DMS114 treated with DMSO at 0.1 percent for 48 hours (cell line): ENCODE measurements around the gene TPCN2.
A peak's percentile ranks its signal among the peaks of the same experiment; 100 is the strongest.

Experiments used
- DNase-seq: peaks from one replicate; lab custom pipeline; 2025; ENCODE audit not compliant: unreplicated experiment; lab: John Stamatoyannopoulos, UW

The TPCN2 gene

DNA sequence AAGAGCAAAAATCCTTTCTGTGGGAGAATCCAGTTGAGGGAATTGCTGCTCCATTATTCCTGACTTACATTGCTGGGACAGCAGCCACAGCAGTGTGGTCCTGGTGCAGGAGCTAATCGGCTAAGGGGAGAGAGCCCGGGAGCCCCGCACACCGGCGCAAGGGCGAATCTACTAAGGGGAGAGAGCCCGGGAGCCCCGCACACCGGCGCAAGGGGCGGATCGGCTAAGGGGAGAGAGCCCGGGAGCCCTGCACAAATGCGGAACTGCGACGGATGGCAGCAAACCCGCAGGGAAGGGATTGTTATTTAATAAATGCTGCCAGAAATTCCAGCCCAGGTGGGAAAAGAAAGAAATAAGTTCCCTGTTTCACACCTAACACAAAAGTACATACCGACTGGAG, 43.5 kb downstream of the TPCN2 start:
- DNase-seq = no peak

DNA sequence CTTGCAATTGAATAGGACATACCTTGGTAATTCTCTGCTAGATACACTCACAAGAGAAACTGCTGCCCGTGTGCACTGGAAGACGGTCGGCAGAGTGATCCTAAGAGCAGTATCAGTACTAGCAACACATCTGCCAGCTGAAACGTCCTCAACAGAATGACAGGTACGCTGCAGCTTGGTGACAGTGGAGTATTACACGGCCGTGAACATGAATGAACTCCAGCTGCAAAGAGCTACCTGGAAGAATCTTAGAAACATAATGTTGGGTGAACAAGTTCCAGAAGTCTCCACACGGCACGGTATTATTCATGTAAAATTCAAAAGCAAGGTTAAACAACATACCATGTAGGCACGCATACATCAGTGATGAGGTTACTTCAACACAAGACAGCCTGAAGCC, 44.4 kb downstream of the TPCN2 start:
- DNase-seq = no peak

DNA sequence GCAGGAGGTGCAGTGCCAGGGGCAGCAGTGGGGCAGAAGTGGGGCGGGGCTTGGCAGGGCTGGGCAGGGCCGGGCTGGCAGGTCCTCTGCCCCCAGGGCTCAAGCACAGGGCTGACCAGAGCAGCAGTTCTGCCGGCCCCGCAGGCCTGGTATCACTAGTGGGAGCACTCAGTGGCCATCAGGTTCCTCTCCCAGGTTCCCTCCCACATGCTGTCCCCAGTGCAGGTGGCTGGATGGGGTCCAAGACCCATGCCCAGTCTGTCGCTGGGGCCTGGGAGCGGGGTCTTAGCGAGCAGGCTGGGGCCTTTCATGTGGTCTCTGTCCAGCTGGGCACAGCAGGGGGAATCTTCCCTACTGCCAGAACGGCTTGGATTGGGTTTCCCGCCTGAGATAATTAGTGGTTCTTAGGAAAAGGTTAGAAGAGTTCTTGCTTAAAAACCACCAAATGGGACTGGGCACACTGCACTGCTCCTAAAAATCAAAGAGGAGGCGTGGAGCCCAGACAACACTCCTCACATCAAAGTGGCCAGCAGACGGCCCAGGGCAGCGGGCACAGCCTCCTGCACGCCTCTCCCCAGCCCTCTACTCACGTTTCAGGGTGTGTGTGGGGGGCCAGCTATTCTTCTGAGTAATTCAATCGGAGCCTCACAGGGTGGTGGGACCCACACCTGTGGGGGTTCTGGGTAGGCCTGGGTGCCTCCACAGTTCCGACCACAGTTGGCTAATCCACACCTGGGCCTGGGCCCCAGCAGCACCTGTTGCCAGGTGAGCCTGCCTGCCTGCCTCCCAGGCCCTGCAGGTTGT, 45.6 kb downstream of the TPCN2 start:
- DNase-seq = no peak

DNA sequence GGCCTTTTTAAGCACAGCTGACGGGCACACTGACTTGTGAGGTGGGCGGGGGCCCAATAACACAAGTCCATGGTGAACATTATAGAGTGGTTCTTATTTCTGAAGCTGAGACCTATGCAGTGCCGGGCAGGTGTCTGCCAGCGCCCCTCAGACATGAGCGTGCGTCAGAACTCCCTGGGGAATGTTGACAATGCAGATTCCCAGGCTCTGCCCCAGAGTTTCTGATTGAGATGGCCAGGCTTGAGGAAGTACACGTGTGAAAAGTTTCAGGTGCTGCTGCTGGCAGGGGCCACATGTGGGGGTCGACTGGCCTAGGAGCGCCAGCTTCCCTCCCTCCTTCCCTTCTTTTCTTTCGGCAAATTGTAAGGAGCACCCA, 46.2 kb downstream of the TPCN2 start:
- DNase-seq = no peak

DNA sequence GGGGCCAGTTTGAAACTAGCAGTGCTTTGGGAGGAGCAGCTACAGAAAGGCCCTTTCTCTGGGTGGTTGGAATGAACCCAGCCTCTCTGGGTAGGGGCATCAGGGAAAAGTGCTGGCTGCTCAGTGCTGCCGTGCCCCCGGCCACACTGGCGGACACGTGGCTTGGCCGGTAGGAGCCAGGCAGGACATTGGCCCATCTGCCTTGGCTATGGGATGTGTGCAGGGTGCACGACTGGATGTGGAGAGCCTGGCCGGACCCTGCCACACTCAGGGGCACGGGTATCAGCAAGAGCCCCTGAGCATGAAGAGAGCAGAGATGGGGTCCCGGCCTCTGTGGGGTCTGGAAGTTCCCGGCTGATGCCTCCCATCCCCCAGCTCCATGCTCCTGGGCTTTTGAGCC, 46.6 kb downstream of the TPCN2 start:
- DNase-seq = no peak

DNA sequence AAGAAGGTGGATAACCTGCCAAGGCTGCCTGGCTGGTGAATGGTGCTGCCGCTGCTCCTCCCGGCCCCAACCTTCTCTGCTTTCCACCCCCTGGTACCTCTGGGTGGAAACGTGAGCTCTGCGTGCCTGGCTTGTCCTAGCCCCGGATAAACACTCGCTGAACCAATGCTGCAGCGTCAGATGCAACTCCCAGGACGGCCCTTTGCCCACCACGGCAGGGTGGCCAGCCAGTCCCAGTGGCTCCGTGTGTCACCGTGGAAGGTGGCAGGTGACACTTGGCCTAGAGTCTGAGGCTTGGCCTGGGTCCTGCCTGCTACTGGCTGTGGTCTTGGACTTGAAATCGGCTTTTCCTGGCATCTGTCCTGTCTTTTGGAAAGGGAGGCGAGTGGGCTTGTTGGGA, 47.7 kb downstream of the TPCN2 start:
- DNase-seq = no peak

DNA sequence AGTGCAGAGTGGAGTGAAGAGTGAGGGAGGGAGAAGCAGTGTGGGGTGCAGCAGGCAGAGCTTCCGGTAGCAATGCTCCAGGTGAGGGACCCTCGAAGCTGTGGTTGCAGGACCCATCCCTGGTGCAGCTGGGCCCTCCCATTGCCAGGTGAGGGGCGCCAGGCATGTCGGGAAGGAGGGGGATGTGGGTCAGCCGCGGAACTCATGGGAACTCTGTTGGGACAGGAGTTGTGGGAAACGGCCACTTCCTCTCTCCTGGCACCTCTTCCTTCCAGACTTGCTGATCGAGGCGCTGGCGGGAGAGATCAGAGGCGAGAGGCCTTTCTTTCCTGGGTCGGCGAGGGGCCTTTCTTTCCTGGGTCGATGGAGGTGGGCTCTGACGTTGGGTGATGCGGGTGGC, 48.5 kb downstream of the TPCN2 start:
- DNase-seq = no peak

DNA sequence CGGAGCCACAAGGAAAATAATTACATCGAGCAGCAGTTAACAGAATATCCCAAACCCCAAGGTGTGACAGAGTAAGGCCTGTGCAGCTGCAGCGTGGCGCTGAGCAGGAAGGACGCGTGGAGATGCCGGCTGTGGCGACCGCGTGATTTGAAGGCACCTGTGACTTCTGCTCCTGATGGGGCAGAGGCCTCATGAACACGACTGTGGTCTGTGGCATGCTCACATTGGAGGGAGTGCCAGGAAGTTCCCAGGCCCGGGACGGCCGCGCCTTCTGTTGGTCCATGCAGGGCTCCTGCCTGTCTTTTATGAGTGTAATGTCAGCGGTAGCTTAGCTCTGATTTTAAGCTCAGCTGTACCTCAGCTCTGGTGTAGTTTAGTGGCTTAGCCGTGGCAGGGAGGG, 50.4 kb downstream of the TPCN2 start:
- DNase-seq = no peak

DNA sequence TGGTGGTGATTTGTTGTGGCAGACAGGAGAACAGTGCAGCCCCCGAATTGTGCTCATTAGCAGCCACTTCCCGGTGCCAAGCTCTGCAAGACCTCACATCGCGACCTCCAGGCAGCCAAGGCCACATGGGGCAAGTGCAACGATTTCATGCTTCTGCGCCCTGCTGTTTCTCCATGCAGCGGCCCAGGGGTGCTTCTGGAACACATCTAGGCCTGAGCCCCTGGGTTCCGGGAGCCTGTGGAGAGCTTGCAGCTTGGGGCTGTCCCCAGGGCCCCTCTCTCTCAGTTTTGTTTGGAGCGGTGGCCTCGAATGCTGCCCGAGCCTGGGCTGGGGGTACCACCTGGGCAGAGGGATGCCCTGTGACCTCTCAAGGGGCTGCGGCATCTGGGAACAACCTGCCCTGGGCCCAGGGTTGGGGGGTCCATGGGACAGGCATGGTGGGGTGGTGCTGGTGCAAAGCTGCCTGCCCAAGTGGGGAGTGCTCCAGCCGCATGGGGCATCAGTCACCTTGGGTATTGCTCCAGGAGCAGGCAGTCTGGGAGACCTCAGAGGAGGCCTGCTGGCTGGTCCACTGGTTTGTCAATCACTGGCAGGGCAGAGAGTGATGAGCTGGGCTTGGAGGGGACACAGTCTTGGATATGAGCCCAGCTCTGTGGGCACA, 51.9 kb downstream of the TPCN2 start:
- no peak for DNase-seq

DNA sequence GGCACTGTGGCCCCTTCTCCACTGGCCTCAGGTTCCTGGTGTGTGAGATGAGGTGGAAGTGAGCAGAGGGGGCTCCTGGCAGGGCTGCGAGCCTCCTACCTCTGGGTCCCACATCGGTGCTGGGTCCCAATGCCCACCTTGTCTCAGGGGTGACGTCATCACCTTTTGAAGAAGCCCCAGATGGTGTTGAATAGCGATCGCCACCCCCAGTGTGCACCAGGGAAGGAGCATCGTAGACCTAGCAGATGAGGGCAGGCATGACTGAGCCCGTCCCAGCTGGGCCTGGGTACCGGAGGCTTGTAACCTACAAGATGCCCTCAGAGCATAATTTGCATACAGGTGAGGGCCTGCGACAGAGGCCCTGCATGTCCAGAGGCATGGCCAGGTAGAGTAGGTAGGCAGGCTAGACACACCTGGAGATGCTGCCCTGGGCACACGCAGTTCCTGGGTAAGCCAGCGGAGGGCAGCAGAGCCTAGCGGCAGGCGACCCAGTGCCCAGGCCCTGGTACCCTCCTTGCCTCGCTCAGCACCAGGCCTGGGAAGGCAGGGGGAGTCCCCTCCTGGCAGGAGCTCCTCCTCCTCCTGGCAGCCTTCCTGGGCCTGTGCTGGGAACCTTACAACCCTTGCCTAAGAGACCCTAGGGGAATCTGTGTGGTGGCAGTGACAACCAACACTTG, 52.5 kb downstream of the TPCN2 start:
- peak; percentile 93 for DNase-seq

DNA sequence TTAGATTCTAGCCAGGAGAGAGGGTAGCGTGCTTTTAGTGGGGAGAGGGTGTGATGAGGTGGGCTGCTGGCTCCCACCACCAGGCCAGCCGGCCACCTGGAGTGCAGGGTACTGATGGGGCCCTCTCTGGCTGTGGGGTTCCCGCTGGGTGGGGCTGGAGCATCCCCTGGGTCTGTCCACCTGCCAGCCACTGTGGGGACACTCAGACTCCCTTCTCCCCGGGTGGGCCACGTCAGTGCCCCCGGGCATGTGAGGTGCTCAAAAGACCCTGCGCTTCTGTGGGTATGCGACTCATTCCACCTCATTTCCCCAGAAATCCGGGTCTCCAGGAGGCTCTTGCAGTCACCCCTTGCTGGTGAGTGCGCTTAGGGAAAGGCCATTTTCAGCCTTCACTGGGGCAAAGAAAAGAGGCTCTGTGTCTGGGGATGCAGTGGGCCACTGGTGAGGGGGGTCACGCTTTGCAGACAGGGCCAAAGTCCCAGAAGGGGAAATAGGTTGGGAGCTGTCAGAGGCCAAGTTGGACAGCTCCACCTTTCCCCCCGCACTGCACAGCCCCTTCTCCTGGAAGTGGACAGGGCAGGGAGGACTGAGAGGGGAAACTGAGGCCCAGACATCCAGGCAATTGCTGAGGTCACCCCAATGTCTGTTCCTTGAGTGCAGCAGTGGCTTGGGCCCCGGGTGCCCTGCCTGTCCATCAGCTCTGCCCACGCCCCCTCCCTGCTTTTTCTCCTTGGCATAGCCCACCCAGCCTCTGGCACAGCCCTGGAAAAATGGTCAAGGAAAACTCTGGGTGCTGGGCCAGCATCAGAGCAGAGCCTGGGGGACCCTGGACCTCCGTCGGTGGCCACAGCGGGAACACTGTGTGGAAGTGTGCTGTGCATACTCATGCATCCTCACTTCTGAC, 53.3 kb downstream of the TPCN2 start:
- DNase-seq = no peak

DNA sequence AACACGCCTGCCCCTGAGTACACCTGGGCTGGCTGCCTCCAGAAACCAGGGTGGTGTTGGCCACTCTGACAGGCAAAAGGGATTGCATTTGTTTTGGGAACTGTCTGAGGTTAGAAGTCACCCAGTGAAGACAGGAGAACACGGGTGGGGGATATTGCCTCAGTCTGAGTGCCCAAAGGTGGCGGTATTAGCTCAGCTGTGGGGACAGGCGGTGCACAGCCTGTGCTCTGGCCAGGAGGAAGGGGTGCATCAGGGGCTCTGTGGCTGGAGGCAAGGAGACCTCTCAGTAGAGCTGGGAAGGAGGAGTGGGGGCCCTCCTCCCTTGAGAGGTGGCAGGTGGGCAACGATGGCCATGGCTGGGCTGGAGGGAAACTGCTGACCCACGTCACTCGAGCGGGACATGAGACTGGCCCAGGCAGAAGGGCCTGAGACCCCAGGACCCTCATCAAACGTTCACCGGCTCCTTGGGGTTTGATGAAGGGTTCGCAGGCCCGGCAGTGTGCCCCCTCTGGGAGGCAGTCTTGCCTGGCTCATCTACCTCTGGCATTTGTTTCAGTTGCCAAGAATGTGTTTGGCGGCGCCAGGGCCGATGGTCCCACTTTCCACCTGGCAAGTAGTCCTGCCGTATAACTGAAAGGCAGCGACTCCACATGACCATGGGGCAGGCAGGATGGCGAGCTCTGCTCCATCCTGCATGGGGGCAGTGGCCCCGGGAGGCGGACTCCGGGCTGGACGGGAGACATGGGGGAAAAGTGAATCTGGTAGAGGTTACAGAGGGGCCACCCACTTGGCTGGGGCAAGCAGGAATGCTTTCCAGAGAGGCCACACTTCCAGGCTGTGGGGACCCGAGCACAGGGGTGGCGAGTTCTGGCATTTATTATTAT, 54.2 kb downstream of the TPCN2 start:
- DNase-seq = no peak

DNA sequence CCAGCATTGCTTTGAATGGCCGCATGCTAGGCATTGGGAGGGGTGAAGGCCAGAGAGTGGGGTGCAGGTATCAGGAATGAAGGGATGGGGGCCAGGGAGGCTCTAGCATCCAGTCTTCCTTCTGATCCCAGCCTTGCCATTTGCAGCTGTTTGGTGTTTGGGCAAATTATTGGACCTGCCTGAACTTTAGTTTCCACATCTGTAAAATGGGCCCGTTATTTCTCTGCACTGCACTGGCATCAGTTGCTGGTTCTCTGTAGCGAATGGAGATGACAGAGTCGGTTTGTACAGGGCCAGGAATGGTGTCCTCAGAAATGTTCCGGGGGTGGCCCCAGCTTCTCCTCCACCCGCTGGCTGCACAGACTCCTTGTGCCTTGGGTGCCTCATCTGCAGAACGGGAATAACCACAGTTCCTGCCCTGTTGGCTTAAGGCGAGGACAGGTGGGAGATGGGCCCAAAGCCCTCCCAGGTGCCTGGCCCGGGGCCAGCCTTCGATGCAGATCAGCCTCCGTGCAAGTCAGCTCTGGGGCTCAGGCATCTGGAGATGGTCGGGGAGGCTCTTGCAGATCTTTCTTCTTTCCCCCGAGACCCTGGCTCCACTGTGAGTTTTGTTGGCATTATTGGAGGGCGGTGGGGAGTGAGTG, 55.6 kb downstream of the TPCN2 start:
- DNase-seq = no peak

DNA sequence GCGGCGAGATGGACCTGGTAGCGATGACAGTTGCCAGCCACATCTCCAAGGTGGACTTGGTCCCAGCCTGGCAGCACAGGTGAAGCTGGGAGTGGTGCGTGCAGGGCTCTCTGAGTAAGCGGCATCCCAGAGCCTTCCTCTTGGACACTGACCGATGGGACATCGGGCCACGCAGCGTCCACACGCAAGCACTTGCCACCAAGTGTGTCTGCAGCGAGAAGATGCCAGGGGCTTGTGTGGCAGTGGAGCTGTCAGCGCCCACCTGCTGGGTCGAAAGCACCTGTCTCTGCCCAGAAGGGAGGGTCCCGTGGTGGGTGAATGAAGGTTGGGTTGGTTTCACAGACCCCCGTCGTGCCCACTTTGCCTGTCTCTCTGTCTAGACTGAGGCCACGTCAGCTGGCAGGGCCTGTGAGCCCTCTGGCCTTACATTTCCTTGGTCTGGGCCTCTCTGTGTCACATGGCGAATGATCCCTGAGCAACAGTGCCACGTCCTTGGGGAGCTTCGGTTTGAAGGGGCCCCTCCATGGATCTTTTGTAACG, 56.2 kb downstream of the TPCN2 start:
- DNase-seq = no peak

DNA sequence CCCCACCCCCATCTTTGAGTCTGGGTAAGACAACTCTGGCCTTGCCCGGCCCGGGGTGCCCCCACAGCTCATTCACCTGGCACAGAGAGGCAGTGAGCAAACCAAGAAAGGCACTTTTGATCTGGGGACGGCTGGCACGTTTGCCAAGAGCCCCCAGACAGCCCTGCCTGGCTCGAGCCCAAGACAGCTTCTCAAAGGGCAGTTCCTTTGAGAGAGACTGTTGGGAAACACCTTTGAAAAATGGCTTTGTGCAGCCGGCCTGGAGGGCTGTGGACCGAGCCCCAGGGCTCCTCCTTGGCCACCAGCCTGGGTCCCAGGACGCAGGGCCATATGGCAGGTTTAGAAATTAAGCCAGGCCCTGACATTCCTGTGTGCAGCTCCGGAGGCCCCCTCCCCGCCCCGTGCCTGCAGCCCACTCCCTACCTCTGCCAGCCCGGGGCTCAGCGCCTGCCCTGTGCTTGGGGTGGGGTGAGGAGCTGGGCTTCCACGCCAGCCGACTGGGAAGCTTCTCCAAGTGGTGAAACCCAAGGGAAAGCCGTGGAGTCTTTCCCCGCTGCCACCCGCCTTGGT, 56.8 kb downstream of the TPCN2 start:
- DNase-seq = no peak

DNA sequence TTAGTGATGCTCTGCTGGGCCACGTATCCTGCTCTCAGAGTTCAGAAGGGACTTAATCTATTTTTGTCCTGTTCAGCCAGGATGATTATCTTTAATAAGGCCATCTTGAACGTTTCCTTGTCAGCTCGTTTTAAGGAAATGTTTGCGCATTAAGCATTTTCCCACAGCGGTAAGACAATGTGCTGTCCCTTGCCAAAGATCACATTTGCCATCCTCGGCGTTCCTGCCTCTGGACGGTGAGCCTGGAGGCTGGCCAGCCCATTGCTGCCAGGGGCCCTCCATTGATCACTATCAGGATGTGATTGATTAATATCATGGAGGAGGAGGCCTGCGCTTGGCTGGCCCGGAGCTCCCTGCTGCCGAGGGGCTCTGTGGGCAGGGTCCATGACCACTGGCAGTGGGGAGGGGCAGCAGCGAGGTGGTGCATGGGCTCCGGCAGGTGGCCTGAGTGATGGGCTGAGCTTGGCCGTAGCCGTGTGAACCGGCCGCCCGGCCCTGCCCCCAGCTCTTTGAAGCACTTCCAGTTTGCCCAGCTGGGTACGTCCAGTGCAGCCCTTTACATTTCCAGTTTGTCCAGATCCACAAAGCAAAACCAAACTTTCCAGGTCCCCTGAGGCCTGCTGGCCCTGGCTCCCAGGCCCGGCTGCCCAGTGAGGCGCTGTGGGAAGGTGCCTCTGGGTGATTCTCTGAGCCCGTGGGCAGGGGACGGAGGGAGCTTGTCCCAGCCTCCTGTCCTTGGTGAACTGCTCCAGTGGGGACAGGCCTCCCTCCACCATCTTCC, 57.5 kb downstream of the TPCN2 start:
- DNase-seq = no peak

DNA sequence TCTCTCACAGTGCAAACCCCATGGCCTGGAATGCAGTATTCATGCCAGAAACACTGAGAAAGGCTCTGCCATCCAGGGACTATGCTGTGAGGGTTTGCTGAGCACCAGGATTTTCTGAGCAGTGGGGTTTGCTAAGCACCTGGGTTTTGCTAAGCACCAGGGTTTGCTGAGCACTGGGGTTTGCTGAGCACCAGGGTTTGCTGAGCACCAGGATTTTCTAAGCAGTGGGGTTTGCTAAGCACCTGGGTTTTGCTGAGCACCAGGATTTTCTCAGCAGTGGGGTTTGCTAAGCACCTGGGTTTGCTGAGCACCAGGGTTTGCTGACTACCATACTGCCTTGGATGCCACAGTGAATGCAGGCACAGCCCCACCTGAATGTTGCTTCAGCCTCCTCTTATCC, 58.7 kb downstream of the TPCN2 start:
- DNase-seq = no peak

DNA sequence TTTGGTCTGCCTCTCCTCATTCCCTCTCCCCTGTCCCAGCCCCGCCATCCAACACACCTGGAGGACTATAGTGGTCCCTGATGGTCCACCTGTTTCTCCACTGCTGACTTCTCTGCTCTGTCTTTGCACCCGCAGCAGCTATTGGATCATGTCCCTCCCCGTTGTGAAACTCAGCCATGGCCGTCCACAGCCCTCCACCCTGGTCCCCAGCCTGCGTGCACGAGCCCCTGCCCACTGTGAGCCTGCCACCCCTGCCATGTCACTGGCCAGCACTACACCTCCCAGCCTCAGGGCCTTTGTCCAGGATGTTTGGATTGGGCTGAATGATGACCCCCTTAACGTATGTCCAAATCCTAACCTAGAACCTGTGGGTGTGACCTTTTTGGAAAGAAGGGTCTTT, 59.3 kb downstream of the TPCN2 start:
- no peak for DNase-seq
